ENCODE results near the gene DCAF6. TPM values are rescaled to one million over a fixed set of nuclear protein-coding genes. Genes with fewer than 3 reads are reported as not detected.
A peak's percentile ranks its signal among the peaks of the same experiment; 100 is the strongest.

The DCAF6 gene
- total RNA-seq, 2 experiments from 2014 or later: 23.2 to 30.6 TPM

- peaks cover 22% of the 10 kb centered on the region for H3K4me1 ChIP-seq (ENCODE audit: insufficient read depth, low read length, poor library complexity, severe bottlenecking)
- H4K20me1 ChIP-seq (ENCODE audit: insufficient read depth, low read length): peaks cover 8% of the 10 kb centered on the region; the same call in 1 of the 2 replicates
- no peaks in the 10 kb centered on the region for H3K36me3 ChIP-seq (ENCODE audit: insufficient read depth, low read length)
- TF ChIP-seq EZH2phosphoT487 (IDR thresholded peaks at IDR 0.05; ENCODE audit: borderline replicate concordance, low read depth, low read length) (no peak), CTCF (conservative IDR thresholded peaks at IDR 0.05; ENCODE audit: low read length) (no peak)
- H3K79me2 ChIP-seq (ENCODE audit: insufficient read depth, low read depth, low read length): peaks cover 79% of the 10 kb centered on the region
- H3K4me3 ChIP-seq (ENCODE audit: low read depth, low read length, poor library complexity, severe bottlenecking): peak within 1 kb of the TSS; percentile 90
- peak within 1 kb of the TSS; percentile 97 for H3K4me2 ChIP-seq (ENCODE audit: low read length)
- intact Hi-C loops (cut with micrococcal nuclease; ENCODE audit: unreplicated experiment): loop anchor here (2.0 to 5.0 kb wide), 5 partner anchors 222 to 715 kb away; partner anchors contain the start of genes POU2F1, SFT2D2 and TIPRL
- peak; percentile 71 for DNase-seq (ENCODE audit: low spot score)
- no TSS peak for BruUV-seq (replicated peaks)
- H3K9me2 ChIP-seq (ENCODE audit: insufficient read depth, low read length): no peaks in the 10 kb centered on the region
- POLR2A ChIA-PET: interaction anchor here (0.7 to 1.3 kb wide), 8 partner anchors 8 to 717 kb away, joined by 3 to 7 read pairs (median 3); partner anchors contain the start of gene POU2F1
- CTCF ChIA-PET (ENCODE audit: unreplicated experiment): no interaction called here
- peak within 1 kb of the TSS; percentile 43 for H2AFZ ChIP-seq (ENCODE audit: low read length)
- peak within 1 kb of the TSS; percentile 89 for H3K27ac ChIP-seq (ENCODE audit: low read depth, low read length, poor library complexity, severe bottlenecking)
- no peaks in the 10 kb centered on the region for H3K9me3 ChIP-seq (ENCODE audit: low read length)
These were observed 636 bp downstream of the DCAF6 start, which contains the start of gene MPC2 for GRCh38 chr1:167936930-167937708. MPC2 (minus strand) TSS chr1:167937072; CDS start chr1:167935841, 1,231 bp downstream.

- H3K27ac ChIP-seq (ENCODE audit: low read depth, low read length, poor library complexity, severe bottlenecking): peak overlapping the region; percentile 89
- POLR2A ChIA-PET: interaction anchor here (0.7 to 1.2 kb wide), 6 partner anchors 78 to 717 kb away, joined by 3 to 7 read pairs (median 3); partner anchors contain the start of gene POU2F1
These were observed 1.2 kb downstream of the DCAF6 start for GRCh38 chr1:167937709-167938010.

More at GRCh38 chr1:167937709-167938010, 1.2 kb downstream of the DCAF6 start:
- no peak for DNase-seq (ENCODE audit: low spot score)
- intact Hi-C loops (cut with micrococcal nuclease; ENCODE audit: unreplicated experiment): loop anchor here (2.0 to 5.0 kb wide), 5 partner anchors 223 to 715 kb away; partner anchors contain the start of genes POU2F1, SFT2D2 and TIPRL
- Histone ChIP-seq H3K9me3 (ENCODE audit: low read length) (no peaks in the 10 kb centered on the region), H3K79me2 (ENCODE audit: insufficient read depth, low read depth, low read length) (peaks cover 81% of the 10 kb centered on the region), H4K20me1 (ENCODE audit: insufficient read depth, low read length) (peaks cover 8% of the 10 kb centered on the region; the same call in 1 of the 2 replicates), H3K4me3 (ENCODE audit: low read depth, low read length, poor library complexity, severe bottlenecking) (peak overlapping the region; percentile 90), H3K4me2 (ENCODE audit: low read length) (peak overlapping the region; percentile 97), H3K36me3 (ENCODE audit: insufficient read depth, low read length) (0 out of 2 replicates have a peak, but pooled peaks cover 2% of the 10 kb centered on the region), H2AFZ (ENCODE audit: low read length) (peak overlapping the region; percentile 43; the same call in 1 of the 2 replicates), H3K9me2 (ENCODE audit: insufficient read depth, low read length) (no peaks in the 10 kb centered on the region), H3K4me1 (ENCODE audit: insufficient read depth, low read length, poor library complexity, severe bottlenecking) (peaks cover 22% of the 10 kb centered on the region)
- no TSS peak for BruUV-seq (replicated peaks)
- no peak for TF ChIP-seq EZH2phosphoT487 (IDR thresholded peaks at IDR 0.05; ENCODE audit: borderline replicate concordance, low read depth, low read length)
- no peak for TF ChIP-seq CTCF (conservative IDR thresholded peaks at IDR 0.05; ENCODE audit: low read length)
- CTCF ChIA-PET (ENCODE audit: unreplicated experiment): no interaction called here
